AG04449 (cell line): ENCODE measurements around the gene CYSLTR2.

ENCODE experiments used
- CTCF ChIA-PET: fragments of 350-600 bp; formaldehyde crosslinking; extraction: SDS; loops from one replicate; lab custom pipeline; 2021; ENCODE audit warnings: antibody characterized with exemption; lab: Yijun Ruan, JAX
- POLR2A ChIA-PET: fragments of 400-600, 350-600 bp; formaldehyde crosslinking; extraction: SDS; loops from one replicate; lab custom pipeline; 2020; ENCODE audit warnings: antibody characterized with exemption, inconsistent platforms; lab: Yijun Ruan, JAX
- DNase-seq: peaks from one replicate; pipeline ENCODE4 v3.0.0-alpha.2; 2010; ENCODE audit warnings: low read depth, low spot score
- H3K4me3 ChIP-seq: 2 replicates; pipeline ENCODE4 v1.5.1; 2011; ENCODE audit warnings: low read depth, mild to moderate bottlenecking, control low read depth, low read length
- TF ChIP-seq, protein P1 (sequence below): IDR thresholded peaks from one replicate; pipeline ENCODE4 v1.5.1; 2011; ENCODE audit warnings: mild to moderate bottlenecking, moderate library complexity, low read length, control low read depth, inconsistent platforms; ENCODE audit not compliant: insufficient read depth; ENCODE audit errors: missing control alignments

The CYSLTR2 gene, protein sequence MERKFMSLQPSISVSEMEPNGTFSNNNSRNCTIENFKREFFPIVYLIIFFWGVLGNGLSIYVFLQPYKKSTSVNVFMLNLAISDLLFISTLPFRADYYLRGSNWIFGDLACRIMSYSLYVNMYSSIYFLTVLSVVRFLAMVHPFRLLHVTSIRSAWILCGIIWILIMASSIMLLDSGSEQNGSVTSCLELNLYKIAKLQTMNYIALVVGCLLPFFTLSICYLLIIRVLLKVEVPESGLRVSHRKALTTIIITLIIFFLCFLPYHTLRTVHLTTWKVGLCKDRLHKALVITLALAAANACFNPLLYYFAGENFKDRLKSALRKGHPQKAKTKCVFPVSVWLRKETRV

DNA sequence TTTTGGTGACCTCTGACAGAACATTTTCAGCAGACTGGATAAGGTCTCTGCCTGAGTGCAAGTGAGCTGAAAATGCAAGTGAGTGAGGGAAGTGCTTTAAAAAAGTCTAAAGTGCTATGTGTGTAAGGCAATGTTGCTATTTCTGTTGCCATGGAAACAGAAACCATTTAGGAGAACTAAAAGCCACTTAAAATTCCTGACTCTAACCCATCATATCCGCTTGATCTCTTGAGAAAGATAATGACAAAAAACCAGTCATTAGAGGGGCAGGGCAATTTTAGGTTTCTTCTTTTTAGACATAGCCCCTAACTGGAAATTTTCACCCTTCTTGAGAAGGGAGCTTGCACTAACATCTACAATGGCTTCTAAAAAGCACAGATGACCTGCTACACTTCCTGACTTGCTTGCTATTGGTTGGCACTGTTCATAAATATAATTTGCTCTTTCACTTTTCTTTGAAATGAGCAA is at the start of gene CYSLTR2:
CYSLTR2 (plus strand) TSS at position 458 of the 468 bp plus-strand sequence. CDS start 52,889 bp downstream, outside the sequence.
- TF ChIP-seq, protein P1, sequence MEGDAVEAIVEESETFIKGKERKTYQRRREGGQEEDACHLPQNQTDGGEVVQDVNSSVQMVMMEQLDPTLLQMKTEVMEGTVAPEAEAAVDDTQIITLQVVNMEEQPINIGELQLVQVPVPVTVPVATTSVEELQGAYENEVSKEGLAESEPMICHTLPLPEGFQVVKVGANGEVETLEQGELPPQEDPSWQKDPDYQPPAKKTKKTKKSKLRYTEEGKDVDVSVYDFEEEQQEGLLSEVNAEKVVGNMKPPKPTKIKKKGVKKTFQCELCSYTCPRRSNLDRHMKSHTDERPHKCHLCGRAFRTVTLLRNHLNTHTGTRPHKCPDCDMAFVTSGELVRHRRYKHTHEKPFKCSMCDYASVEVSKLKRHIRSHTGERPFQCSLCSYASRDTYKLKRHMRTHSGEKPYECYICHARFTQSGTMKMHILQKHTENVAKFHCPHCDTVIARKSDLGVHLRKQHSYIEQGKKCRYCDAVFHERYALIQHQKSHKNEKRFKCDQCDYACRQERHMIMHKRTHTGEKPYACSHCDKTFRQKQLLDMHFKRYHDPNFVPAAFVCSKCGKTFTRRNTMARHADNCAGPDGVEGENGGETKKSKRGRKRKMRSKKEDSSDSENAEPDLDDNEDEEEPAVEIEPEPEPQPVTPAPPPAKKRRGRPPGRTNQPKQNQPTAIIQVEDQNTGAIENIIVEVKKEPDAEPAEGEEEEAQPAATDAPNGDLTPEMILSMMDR: no peak
- CTCF ChIA-PET: no interaction called here
- no peak for DNase-seq
- POLR2A ChIA-PET: no interaction called here
- no peak within 1 kb of the TSS for H3K4me3 ChIP-seq

DNA sequence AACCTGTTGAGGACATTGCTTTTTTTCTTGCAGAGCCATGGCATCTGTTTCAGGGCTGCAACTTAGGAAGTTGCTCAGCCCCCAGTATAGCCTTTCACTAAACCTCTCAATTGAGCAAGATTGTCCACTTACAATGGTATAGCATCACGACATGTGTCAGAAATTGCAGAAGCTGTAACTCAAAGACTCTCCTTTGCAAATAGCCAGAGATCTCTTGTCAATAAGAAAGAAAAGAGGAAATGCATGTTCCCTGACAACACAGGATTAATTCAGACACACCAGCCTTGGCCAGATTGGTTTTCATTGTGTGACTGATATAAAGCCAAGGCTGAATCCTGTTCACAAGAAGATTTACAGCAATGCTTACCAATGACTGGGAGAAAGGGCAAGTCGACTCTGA is 38.7 kb upstream of the CYSLTR2 start:
- ChIA-PET POLR2A (no interaction called here), CTCF (interaction anchor here (0.9 kb wide), 1 partner anchor 154 kb away, joined by 3 read pairs; no protein-coding TSS in a partner anchor)
- no peak overlapping the region for H3K4me3 ChIP-seq
- TF ChIP-seq, protein P1: no peak
- DNase-seq: no peak

DNA sequence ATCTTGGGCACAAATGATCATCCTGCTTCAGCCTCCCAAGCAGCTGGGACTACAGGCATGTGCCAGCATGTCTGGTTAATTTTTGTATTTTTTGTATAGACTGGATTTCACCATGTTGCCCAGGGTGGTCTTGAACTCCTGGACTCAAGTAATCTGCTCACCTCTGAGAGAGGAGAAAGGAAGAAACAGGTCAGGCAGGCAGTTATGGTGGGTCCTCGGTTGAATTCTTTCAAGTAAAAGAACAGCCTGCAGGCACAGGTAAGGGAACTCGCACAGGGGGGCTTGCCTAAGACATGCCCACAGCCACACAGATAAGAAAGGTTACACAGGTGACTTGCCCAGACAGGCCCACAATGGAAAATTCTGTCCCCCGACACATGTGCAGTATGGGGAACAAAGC is 34.8 kb upstream of the CYSLTR2 start:
- ChIA-PET CTCF (no interaction called here), POLR2A (no interaction called here)
- TF ChIP-seq, protein P1: no peak
- H3K4me3 ChIP-seq: no peak overlapping the region
- no peak for DNase-seq

DNA sequence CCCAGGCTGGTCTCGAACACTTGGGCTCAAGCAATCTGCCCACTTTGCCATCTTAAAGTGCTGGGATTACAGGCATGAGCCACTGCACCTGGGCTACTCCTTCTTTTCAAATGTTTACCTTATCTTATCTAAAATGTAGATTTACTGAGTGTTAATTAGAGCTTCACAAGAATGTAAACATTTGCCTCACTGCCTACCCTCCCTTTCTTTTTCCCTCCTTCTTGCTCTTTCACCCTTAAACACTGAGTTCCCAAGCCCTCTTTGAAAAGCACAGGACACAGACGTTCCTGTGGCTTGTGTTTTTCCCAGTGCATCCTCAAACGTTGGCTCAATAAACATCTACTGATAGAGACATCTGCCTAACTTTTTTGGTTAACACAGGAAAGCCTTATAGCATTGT is 32.7 kb upstream of the CYSLTR2 start:
- TF ChIP-seq, protein P1: no peak
- CTCF ChIA-PET: no interaction called here
- DNase-seq: no peak
- POLR2A ChIA-PET: no interaction called here
- no peak overlapping the region for H3K4me3 ChIP-seq

DNA sequence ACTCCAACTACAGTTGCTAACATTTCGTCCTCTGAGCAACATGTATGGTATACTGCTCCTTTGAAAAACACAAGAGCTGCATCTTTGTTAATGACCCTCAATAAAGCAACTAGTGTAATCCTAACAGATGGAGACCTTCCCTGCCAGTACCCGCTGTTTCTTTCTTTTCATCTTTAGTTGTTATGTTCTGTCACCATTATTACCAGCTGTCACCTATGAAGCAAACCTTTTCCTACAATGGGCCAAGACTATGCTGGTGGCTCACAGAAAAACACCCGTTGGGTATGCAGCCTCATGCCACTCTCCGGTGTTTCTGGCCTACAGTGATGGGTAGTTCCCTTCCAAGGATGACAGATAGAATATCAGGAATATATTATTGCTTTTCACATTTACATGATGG is 29.7 kb upstream of the CYSLTR2 start:
- H3K4me3 ChIP-seq: no peak overlapping the region
- TF ChIP-seq, protein P1: no peak
- CTCF ChIA-PET: no interaction called here
- POLR2A ChIA-PET: no interaction called here
- no peak for DNase-seq

DNA sequence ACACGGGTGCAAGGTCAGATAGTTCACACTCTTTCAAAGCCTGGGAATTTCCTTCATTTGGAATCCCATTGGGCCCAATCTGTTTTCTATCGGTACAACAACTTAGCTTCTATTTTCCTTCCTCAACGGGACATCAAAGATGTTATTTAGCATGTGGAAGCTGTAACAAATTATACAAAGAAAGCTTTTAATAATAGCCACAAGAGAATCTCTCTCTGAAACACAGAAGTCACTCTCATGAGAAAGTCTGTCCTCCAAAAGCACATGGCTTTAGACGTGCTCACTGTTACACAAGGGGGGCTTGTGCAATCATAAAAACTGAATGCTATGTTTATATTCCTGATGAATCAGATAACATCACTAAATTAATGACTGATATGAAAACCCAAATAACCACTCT is 28.9 kb upstream of the CYSLTR2 start:
- no peak overlapping the region for H3K4me3 ChIP-seq
- DNase-seq: no peak
- ChIA-PET CTCF (no interaction called here), POLR2A (no interaction called here)
- TF ChIP-seq, protein P1: no peak
